GM18505 (cell line): ENCODE measurements around the gene PRIM1.
A peak's percentile ranks its signal among the peaks of the same experiment; 100 is the strongest.
"Not testable (repeated sequence)": the region's sequence is repeated elsewhere in the genome, so short reads cannot be mapped to it uniquely, and the experiment has no call there.

Experiments used
- ATAC-seq: cut with Tn5 transposase; IDR thresholded peaks from one replicate; pipeline ENCODE4 v1.9.1; 2021; ENCODE audit not compliant: unreplicated experiment
- POLR2A ChIP-seq: IDR thresholded peaks from 4 replicates; pipeline ENCODE4 v1.6.1; 2011; ENCODE audit warnings: borderline replicate concordance; ENCODE audit not compliant: insufficient read depth, insufficient read length; ENCODE audit errors: extremely low read depth

PRIM1 gene

DNA sequence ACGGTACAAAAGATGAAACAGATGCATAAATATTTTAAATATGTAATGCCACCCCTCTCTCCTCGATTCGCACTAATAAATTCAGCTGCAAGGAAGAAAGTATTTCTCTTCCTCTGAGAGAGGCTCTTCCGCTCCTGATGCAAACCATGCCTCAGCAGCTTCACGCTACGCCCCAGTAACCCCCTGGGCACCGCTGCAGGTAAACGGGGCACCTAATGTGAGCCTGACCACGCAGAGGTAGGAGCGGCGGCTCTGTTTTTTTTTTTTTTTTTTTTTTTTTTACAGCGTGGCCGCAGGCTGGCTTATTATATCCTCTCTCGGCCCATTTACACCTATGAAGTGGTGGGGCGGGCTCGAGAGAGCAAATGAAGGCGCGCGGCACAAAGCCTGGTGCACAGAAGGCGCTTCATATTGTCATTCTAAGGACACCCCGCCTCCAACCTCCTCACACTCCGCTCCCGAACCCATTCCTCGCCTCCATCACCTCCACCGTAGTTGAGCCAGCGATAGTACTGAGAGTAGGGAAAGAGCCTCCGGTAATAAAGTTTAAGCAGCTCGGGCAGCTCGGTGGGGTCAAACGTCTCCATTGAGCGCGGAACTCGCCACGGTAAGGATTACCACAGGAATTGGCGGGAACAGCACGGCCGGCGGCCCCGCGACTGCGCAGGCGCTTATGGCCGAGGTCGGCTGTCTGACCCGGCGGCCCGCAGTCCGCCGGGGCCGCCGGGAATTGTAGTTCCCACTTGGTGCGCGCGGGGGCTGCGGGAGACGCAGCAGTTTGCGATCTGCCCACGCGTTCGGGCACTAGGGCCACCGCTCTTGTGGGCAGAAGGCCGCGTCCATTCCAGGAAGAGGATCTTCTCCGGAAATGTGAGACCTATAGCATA is at the start of gene PRIM1:
Gene PRIM1 (minus strand): TSS at position 612 of the 887 bp plus-strand sequence. CDS start 25 bp downstream, at position 587.
- TF ChIP-seq POLR2A, result peak; percentile 51

DNA sequence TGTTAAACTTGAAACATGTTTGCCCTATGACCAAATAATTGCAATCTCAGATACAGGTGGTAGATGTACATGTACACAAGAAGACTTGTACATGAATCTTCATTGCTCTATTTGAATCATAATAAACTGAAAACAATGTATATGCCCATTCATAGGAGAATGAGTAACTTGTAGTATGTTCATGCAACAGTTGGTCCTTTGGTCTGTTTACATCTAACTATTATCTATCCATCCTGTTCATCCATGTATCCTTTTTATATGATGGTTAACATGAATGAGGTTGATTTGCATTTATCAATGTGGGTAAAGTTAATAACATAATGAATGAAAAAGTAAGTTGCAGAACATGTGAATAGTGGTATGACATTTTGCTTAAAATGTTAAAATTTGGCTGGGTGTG is 48.1 kb upstream of the PRIM1 start:
- no peak for TF ChIP-seq POLR2A
- no peak for ATAC-seq

More for the DNA sequence above, at the start of gene PRIM1:
- peak; percentile 58 for ATAC-seq

GRCh38 chr12:56799345-56799744 is 47.2 kb upstream of the PRIM1 start:
- ATAC-seq, result not testable (repeated sequence)

- ATAC-seq, result not testable (repeated sequence)
Observed at GRCh38 chr12:56795791-56796190, 43.7 kb upstream of the PRIM1 start.

GRCh38 chr12:56795046-56795562 is 43.0 kb upstream of the PRIM1 start:
- ATAC-seq, result not testable (repeated sequence)

- ATAC-seq, result not testable (repeated sequence)
Observed at GRCh38 chr12:56793124-56793523, 41.0 kb upstream of the PRIM1 start.

DNA sequence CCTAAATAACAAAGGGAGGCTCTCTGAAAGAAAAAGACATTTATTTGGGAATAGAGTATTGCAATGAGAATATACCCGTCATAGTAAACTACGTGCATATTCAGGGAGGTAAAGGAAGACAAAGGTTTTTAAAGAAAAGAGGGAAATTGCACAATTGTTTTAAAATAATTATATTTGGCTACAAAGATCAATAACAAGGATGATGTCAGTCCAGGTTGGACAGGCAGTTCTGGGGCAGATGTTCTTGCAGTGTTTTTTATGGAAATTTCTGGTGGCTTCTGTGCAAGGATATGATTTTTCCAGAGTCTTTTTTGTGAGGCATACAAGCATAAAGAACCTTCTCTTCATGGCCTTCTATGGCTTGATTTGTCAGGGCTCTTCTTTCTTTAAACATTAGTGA is 40.6 kb upstream of the PRIM1 start:
- TF ChIP-seq POLR2A, result no peak
- ATAC-seq, result no peak

GRCh38 chr12:56789429-56789828 is 37.3 kb upstream of the PRIM1 start:
- not testable (repeated sequence) for ATAC-seq

GRCh38 chr12:56787498-56787897 is 35.4 kb upstream of the PRIM1 start:
- no peak for ATAC-seq

GRCh38 chr12:56785874-56786273 is 33.8 kb upstream of the PRIM1 start:
- ATAC-seq, result no peak
- TF ChIP-seq POLR2A, result no peak

More at GRCh38 chr12:56787498-56787897, 35.4 kb upstream of the PRIM1 start:
- TF ChIP-seq POLR2A, result no peak

DNA sequence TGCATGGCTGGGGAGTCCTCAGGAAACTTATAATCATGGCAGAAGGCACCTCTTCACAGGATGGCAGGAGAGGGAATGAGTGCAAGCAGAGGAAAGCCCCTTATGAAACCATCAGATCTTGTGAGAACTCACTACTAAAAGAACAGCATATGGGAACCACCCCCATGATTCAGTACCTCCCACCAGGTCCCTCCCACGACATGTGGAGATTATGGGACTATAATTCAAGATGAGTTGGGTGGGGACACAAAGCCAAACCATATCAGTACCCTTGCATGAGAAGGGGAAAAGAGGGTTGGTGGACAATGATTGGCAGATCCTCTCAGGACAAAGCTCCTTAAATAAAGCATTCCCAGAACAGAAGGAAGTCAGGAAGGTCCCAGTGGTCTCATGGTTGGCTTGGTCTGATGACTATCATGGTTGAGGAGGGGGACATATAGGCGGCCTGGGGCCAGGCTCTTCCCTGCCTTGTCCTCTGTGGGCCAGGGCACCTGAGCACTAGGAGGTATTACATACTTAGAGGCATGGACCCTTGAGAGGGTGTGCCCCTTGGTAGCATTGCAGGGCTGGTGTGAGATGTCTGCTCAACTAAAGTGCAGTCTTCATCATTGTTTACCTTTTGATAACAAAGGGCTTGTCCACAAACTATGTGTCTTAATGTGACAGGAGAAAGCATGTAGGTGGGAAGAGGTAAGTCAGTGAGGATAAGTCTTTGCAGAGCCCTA is 33.2 kb upstream of the PRIM1 start:
- TF ChIP-seq POLR2A, result no peak
- ATAC-seq, result no peak

GRCh38 chr12:56781726-56782125 is 29.6 kb upstream of the PRIM1 start:
- no peak for TF ChIP-seq POLR2A
- no peak for ATAC-seq

DNA sequence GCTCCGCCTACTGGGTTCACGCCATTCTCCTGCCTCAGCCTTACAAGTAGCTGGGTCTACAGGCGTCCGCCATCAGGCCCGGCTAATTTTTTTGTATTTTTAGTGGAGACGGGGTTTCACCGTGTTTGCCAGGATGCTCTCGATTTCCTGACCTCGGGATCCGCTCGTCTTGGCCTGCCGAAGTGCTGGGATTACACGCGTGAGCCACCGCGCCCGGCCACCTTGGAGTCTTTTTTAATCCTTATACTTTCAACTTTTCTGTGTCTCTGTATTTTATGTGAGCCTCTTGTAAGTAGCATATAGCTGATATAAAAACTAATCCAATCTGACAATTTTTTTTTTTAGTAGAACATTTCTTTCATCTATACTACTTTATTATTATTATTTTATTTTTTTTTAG is 26.6 kb upstream of the PRIM1 start:
- no peak for TF ChIP-seq POLR2A
- no peak for ATAC-seq

DNA sequence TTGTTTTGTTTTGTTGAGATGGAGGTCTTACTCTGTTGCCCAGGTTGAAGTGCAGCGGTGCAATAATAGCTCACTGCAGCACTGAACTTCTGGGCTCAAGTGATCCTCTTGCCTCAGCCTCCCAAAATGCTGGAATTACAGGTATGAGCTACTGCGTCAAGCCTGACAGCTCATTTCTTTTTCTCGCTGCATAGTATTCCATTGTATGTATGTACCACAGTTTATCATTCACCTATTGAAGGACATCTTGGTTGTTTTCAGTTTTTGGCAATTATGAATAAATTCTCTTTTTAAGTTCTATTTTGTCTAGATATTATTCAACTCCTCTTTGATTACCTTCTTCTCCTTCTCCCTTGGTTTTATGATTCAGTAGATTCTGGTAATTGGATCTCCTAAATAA is 24.5 kb upstream of the PRIM1 start:
- no peak for ATAC-seq
- TF ChIP-seq POLR2A, result no peak
